ENCODE measurements around the gene DNASE1L2.

- TF ChIP-seq CTCF (IDR thresholded peaks at IDR 0.05) (no peak), POLR2A (IDR thresholded peaks at IDR 0.05) (no peak), EP300 (IDR thresholded peaks at IDR 0.05) (no peak), POLR2AphosphoS5 (IDR thresholded peaks at IDR 0.05) (no peak)
Measured at GRCh38 chr16:2208772-2209171, 27.5 kb upstream of the DNASE1L2 start.

Data from suprapubic skin (tissue), 4 donors.